Left ventricle myocardium inferior (tissue), 1 donor: Measurements from ENCODE around the gene KCNQ2. TPM values are rescaled to one million over a fixed set of nuclear protein-coding genes. Genes with fewer than 3 reads are reported as not detected.
A peak's percentile ranks its signal among the peaks of the same experiment; 100 is the strongest.

Experiments
- DNase-seq: peaks from one replicate; pipeline ENCODE4 v3.0.0-alpha.2; 2020
- H3K27ac ChIP-seq: fragments of 200-600 bp; replicated peaks from 2 replicates; pipeline ENCODE4 v1.8.0; 2021
- H3K27me3 ChIP-seq: fragments of 200-600 bp; 2 replicates; pipeline ENCODE4 v1.8.0; 2021; ENCODE audit warnings: low read depth
- H3K36me3 ChIP-seq: fragments of 200-600 bp; 2 replicates; pipeline ENCODE4 v1.8.0; 2021
- H3K4me1 ChIP-seq: fragments of 200-600 bp; 2 replicates; pipeline ENCODE4 v1.8.0; 2021
- H3K4me3 ChIP-seq: fragments of 200-600 bp; 2 replicates; pipeline ENCODE4 v1.8.0; 2021; ENCODE audit warnings: mild to moderate bottlenecking, moderate library complexity
- H3K9me3 ChIP-seq: fragments of 200-600 bp; replicated peaks from 2 replicates; pipeline ENCODE4 v1.8.0; 2021
- CTCF ChIP-seq: fragments of 200-600 bp; IDR thresholded peaks from 2 replicates; pipeline ENCODE4 v1.8.0; 2021; ENCODE audit warnings: antibody characterized with exemption, mild to moderate bottlenecking, borderline replicate concordance
- intact Hi-C: fragments of 100-400 bp; cut with micrococcal nuclease; formaldehyde crosslinking; loops from one replicate; pipeline ENCODE4 v1.11.0; 2022
- total RNA-seq: library from RNA; stranded (reverse); fragmentation: NEBNext Ultra II Directional; extraction: Animal tissue kit (Norgen Biotek cat#: 25700); gene quantifications from one replicate; pipeline ENCODE4 v1.2.1, GENCODE V29; 2021
- donor health status: DM: no; HTN: yes; CAD: no; lungs with severe emphysema.

The KCNQ2 gene
- total RNA-seq, 1 donor from 2014 or later = 2.3 TPM

- Histone ChIP-seq H3K27me3 (peaks cover 25% of the 10 kb centered on the region), H3K36me3 (no peaks in the 10 kb centered on the region), H3K4me3 (no peak overlapping the region), H3K9me3 (no peaks in the 10 kb centered on the region), H3K27ac (no peak overlapping the region), H3K4me1 (peaks cover 23% of the 10 kb centered on the region)
- no peak for DNase-seq
- no peak for TF ChIP-seq CTCF
- intact Hi-C loops = no loop called here
These were observed 119.6 kb downstream of the KCNQ2 start for GRCh38 chr20:63352811-63353221.

- DNase-seq = peak; percentile 73
- no peak for TF ChIP-seq CTCF
- peaks cover 17% of the 10 kb centered on the region for H3K4me1 ChIP-seq
- intact Hi-C loops = no loop called here
- peaks cover 29% of the 10 kb centered on the region for H3K27me3 ChIP-seq
- peak overlapping the region; percentile 9 for H3K4me3 ChIP-seq
- H3K36me3 ChIP-seq = no peaks in the 10 kb centered on the region
- no peaks in the 10 kb centered on the region for H3K9me3 ChIP-seq
- H3K27ac ChIP-seq = peak overlapping the region; percentile 51
These were observed 120.5 kb downstream of the KCNQ2 start for GRCh38 chr20:63351811-63352591.

- no peaks in the 10 kb centered on the region for H3K9me3 ChIP-seq
- no peak overlapping the region for H3K27ac ChIP-seq
- H3K4me3 ChIP-seq = no peak overlapping the region
- no peak for TF ChIP-seq CTCF
- intact Hi-C loops = no loop called here
- no peaks in the 10 kb centered on the region for H3K36me3 ChIP-seq
- no peak for DNase-seq
- peaks cover 32% of the 10 kb centered on the region for H3K27me3 ChIP-seq
- peaks cover 24% of the 10 kb centered on the region for H3K4me1 ChIP-seq
These were observed 121.1 kb downstream of the KCNQ2 start for GRCh38 chr20:63351326-63351700.

- Histone ChIP-seq H3K36me3 (no peaks in the 10 kb centered on the region), H3K4me3 (no peak overlapping the region), H3K9me3 (no peaks in the 10 kb centered on the region), H3K27me3 (peaks cover 35% of the 10 kb centered on the region), H3K27ac (no peak overlapping the region), H3K4me1 (peaks cover 29% of the 10 kb centered on the region)
- intact Hi-C loops = no loop called here
- no peak for TF ChIP-seq CTCF
- DNase-seq = no peak
These were observed 121.7 kb downstream of the KCNQ2 start for GRCh38 chr20:63350597-63351325.

Other genes starting within 250 kb of the KCNQ2 start
- 0.27 TPM for gene BIRC7, start 236.8 kb downstream of the KCNQ2 start, total RNA-seq
- not detected for gene NKAIN4, start 218.2 kb downstream of the KCNQ2 start, total RNA-seq
- gene ARFGAP1, start 199.8 kb downstream of the KCNQ2 start, total RNA-seq = 33.4 TPM
- not detected for gene COL20A1, start 179.5 kb downstream of the KCNQ2 start, total RNA-seq
- 0.38 TPM for gene CHRNA4, start 111.3 kb downstream of the KCNQ2 start, total RNA-seq
- gene EEF1A2, start 26.4 kb upstream of the KCNQ2 start, total RNA-seq = 1,286 TPM
- gene PPDPF, start 48.1 kb upstream of the KCNQ2 start, total RNA-seq = 371 TPM
- not detected for gene PTK6, start 64.7 kb upstream of the KCNQ2 start, total RNA-seq
- gene SRMS, start 75.1 kb upstream of the KCNQ2 start, total RNA-seq = not detected
- 0.14 TPM for gene FNDC11, start 81.5 kb upstream of the KCNQ2 start, total RNA-seq
- gene HELZ2, start 101.6 kb upstream of the KCNQ2 start, total RNA-seq = 10.6 TPM
- gene GMEB2, start 154.4 kb upstream of the KCNQ2 start, total RNA-seq = 5.3 TPM
- 4.6 TPM for gene STMN3, start 180.8 kb upstream of the KCNQ2 start, total RNA-seq
- gene RTEL1, start 185.7 kb upstream of the KCNQ2 start, total RNA-seq = 9.6 TPM
- 0.27 TPM for gene TNFRSF6B, start 224.0 kb upstream of the KCNQ2 start, total RNA-seq
- gene ARFRP1, start 235.3 kb upstream of the KCNQ2 start, total RNA-seq = 37.1 TPM
- gene ZGPAT, start 235.4 kb upstream of the KCNQ2 start, total RNA-seq = 15.8 TPM